NCI-H526 (cell line): Measurements from ENCODE around the gene MIOX.
A peak's percentile ranks its signal among the peaks of the same experiment; 100 is the strongest.

Experiments used
- DNase-seq, 2 experiments: peaks; one replicate each; lab custom pipeline; 2025; lab: John Stamatoyannopoulos, UW

MIOX gene

GRCh38 chr22:50473855-50474671 lies 12.6 kb upstream of the MIOX start:
- no peak for DNase-seq

DNA sequence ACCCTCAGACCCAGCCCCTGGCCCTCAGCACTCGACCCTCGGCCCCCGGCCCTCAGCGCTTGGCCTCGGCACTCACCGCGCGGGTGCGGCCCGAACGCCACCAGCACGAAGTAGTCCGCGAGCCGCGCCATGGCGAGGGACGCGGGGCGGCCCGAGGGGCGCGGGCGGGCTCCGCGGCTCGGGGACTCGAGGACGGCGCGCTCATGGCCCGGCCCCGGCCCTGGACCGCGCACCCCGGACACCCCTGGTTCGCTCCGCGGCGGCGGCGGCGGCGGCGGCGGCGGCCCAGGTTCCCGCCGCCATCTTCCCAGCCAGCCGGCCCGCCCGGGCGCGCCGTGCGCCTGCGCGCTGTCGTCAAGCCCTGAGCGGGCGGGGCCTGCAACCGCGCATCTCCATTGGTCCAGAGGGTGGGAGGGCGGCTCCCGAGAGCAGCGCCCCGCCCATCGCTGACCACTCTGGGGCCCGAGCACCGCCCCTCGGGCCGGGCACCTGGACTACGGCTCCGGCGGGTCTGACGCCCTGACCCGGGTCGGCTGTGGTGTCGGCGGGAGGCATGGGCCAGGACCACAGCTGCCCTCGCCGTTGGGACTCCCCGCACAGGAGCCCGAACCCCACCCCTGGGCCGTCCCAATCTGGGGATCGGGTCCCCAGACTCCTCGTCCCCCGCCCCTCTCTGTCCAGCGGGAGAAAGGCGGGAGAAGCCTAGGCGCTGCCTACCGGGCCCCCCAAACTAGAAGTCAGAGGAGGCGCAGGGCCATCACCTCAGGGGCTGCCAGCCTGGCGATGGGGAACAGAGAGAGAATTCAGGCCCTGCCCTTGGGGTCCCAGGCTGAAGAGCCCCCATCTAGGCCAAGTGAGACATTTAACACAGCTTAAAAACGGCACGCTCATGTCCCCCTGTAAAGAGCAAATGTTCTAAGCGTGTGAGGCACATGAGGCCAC lies 11.7 kb upstream of the MIOX start, which contains the start of gene SBF1:
TSS of gene SBF1 (minus strand) at position 326 of the 942 bp plus-strand sequence. CDS start at position 131, 195 bp downstream.
- DNase-seq: peak; percentile 31 to 89

DNA sequence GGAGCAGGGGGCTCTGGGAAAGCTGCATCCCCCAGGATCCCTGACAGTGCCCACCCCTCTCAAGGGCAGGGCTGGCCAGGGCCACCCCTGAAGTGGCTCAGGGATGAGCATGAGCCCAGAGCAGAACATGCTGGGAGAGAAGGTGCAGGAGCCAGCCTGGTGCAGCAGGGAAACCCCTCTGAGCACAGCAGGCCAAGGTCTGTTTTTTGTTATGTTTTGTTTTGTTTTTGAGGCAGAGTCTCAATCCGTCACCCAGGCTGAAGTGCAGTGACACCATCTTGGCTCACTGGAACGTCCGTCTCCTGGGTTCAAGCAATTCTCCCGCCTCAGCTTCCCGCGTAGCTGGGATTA lies 11.0 kb upstream of the MIOX start:
- DNase-seq: no peak

DNA sequence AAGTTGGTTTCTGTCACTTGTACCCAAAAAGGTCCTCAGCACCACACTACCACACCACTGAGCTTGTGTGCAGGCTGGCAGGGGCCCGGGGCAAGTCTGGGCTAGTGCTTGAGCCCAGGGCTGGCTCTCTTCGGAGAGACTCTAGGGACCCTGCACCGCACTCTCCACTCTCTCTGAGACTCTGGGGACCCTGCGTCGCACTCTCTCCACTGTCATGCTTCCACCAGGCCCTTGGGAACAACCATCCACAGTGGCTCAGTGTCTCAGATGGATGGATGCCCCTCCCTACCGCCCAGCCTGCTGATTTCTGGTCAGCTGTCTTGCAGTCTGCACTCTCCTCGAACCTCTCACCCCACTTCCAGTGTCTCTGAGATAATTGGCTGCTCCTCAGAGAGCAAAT lies 9.8 kb upstream of the MIOX start:
- DNase-seq: no peak

DNA sequence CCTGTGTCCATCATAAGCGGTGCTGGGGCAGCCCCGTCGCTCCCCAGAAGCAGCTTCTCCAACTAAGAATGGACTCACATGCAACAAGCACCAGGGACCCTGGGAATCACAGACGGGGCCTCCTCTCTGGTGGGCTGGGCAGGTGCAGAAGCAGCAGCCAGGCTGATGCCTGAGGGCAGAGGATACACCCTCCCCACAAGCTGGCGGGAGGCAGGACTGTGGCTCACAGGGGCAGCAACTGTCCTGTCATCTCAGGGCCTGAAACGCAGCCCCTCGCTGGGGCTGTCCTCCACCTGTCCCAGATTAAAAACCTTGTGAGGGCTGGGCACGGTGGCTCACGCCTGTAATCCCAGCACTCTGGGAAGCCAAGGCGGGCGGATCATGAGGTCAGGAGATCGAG lies 8.7 kb upstream of the MIOX start:
- DNase-seq: no peak

- no peak for DNase-seq
These were observed 6.9 kb upstream of the MIOX start for GRCh38 chr22:50479721-50480120.

GRCh38 chr22:50481045-50481439 lies 5.6 kb upstream of the MIOX start:
- DNase-seq: no peak

DNA sequence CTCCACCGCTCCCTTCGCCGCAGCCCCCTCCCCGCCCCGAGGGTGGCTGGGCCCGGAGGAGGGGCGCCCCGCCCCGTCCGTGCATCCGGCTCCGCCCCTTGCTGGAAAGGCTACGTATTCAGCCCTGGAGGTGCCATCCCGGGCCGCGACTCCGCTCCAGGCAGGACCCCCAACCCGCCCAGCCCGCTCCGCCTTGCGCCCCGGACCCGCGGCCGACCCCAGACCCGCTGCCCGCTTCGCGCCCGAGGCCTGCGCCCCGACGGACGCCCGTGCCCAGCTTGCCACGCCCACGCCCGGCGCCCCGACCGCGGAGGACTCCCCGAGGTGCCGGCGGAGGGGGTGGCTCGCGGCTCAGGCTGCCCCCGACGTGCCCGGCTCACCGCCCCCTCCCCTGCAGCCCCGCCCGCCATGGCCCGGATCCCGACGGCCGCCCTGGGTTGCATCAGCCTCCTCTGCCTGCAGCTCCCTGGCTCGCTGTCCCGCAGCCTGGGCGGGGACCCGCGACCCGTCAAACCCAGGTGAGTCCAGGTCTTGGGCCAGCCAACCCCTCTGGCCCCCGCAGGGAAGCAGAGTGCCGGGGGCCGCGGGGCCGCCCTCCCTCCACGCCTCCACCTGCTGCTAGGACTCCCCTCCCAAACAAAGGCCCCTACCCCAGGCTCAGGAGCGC lies 5.1 kb upstream of the MIOX start, which contains the start of gene ADM2:
TSS of gene ADM2 (plus strand) at position 104 of the 667 bp plus-strand sequence. CDS start at position 409, 305 bp downstream.
- DNase-seq: peak in 1 of 2 experiments; percentile 31

DNA sequence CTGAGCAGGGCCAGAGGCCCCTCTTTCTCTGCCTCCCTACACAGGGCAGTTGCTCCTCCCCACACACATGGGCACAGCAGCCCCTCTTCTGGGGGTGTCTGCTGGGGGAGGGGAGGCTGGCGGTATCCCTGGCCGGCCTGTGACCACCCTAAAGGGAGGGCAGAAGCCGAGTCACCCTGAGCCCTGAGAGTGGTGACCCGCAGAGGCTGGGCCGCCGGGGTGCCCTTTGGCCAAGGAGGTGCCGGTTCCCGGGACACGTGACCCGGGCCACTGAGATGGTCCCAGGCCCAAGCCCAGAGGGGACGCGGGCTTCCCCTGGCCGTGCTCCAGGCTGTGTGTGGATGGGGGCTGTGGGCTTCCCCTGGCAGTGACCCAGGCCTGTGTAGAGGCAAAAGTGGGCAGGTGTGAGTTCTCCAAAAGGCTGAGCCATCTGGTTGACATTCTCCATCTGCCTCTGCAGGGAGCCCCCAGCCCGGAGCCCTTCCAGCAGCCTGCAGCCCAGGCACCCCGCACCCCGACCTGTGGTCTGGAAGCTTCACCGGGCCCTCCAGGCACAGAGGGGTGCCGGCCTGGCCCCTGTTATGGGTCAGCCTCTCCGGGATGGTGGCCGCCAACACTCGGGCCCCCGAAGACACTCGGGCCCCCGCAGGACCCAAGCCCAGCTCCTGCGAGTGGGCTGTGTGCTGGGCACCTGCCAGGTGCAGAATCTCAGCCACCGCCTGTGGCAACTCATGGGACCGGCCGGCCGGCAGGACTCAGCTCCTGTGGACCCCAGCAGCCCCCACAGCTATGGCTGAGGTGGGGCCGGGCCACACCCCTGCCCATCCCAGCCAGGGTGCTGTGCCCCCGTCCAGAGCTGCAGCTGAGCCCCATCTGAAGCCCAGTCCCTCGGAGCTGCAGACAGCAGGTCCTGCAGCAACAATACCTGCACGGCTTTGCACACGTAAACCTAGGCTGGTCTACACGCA lies 4.3 kb upstream of the MIOX start:
- DNase-seq: no peak

DNA sequence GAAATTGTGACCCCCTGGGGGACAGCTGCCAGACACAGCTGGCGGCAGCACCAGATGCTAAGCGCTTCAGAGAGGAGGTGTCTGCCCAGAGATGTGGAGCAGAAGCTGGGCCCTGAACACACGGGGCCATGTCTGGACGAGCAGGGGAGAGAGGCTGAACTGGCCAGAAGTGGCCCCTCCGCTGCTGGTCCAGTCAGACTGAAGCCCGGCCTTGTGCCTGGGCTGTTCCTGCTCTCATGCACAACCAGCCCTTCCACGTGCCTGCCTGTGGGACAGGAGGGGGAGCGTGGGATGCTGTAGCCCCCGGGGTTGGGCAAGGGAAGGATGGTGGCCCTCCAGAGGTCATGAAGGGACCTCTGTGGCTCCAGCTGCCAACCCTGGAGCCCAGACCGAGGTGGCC lies 3.6 kb upstream of the MIOX start:
- no peak for DNase-seq

DNA sequence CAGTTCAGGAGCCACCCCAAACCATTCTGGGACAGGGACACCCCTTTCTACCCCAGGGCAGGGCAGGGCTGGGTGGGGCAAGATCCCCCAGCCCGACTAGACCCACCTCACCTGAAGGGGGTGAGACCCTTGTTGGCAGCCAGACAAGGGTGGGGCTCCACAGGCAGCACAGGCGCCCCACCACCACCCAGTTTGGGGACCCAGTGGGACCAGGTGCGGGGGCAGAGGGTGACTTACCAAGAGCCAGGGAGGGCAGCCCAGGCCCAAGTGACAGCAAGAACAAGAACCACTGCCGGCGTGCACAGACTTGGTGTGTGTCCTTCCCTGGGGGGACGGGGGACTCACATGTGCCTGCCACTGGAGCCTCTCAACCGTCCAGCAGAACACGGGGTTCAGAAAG lies 3.1 kb upstream of the MIOX start:
- DNase-seq: no peak

DNA sequence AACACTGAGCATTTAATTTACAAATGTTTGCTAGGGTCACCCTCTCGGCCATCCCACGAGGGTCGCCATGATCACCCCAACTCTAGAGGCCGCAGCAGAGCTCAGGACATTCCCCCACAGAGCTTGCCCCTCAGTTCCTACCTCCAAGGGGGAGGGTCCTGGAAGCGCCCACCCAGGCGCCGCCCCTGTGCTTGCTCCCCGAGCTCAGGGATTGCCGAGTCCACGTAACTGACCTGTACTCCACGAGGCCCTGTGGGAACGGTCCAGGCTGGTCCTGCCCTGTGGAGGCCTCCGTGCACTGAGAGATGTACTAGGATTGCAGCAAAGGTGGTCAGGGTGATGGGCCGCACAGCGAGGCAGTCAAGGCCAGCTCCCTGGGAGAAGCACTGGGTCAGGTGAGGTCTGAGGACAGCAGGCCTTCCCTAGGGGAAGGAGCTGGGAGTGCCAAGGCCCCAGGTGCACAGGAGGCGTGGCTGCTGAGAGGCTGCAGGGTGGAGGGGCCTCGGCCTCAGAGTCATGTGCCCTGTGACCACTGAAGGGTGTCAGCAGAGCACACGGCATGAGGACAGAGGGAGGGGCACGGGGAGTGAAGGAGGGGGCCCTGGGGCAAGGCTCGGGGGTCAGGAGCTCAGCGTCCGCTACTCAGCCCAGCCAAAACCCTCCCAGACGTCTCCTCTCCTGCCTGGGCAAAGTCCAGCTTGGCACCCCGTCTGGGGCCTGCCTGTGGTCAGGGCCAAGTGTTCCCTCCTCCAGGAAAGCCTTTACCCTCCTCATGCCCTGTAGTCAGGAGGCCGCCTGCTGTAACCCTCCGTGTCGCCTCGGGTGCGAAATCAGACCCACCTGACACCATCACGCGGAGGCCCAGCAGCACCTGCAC lies 2.4 kb upstream of the MIOX start:
- no peak for DNase-seq

DNA sequence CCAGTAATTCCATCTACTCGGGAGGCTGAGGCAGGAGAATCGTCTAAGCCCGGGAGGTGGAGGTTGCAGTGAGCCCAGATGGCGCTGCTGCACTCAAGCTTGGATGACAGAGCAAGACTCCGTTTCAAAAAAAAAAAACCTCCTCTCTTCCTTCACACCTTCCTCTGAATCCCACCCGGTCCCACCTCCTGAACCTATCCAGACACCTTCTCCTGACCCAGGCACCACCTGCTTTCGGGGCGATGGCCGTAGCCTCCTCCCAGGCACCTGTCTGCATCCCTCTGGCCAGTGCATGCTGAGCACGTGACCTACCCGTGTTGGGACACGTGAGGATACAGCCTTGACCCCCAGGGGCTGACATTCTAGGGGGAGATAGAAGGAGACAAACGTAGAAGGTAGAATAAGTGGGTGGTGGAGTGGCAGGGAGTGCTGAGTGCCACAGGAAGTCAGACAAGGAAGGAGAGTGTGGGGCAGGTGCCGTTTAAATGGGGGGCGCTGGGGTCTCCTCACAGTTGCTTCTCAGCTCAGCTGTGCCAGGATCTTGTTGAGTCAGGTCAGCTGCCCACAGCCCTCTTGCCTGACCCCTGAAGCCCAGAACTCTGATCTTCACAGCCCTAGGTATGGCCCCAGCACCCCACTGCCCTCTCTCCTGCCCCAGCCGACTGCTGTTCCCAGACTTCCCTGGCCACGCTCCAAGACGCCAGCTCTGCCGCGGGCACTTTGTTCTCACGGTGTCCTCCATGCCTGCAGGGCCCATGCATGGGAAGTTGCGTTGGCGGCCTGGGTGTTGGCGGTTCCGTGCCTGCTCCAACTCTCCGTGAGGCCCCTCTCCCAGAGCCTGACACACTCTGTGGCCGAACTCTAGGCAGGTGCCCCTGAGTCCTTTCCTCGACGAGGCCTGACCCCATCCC lies 1.2 kb upstream of the MIOX start:
- DNase-seq: no peak

DNA sequence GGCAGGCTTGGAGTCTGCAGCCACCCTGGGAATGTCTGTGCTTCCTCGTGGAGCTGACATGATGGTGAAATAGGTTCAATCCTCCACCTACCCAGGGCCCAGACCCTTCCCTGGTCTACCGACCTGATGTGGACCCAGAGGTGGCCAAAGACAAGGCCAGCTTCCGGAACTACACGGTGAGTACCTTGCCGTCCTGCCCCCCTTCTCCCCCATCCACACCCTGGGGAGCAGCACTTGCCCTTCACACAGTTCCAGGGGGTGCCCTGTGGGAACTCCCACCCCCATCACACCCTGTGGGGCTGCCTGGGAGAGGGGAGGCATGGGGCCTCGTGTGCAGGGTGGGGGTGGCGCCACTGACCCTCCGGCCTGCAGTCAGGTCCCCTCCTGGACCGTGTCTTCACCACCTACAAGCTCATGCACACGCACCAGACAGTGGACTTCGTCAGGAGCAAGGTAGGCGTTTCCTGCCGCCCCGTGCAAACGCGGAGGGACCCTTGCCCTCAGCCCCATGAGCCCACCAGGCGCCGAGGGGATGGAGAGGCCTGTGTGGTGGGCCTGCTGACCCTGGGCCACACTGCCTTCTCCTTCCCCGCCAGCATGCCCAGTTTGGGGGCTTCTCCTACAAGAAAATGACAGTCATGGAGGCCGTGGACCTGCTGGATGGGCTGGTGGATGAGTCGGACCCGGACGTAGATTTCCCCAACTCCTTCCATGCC lies 789 bp downstream of the MIOX start:
- DNase-seq: no peak

DNA sequence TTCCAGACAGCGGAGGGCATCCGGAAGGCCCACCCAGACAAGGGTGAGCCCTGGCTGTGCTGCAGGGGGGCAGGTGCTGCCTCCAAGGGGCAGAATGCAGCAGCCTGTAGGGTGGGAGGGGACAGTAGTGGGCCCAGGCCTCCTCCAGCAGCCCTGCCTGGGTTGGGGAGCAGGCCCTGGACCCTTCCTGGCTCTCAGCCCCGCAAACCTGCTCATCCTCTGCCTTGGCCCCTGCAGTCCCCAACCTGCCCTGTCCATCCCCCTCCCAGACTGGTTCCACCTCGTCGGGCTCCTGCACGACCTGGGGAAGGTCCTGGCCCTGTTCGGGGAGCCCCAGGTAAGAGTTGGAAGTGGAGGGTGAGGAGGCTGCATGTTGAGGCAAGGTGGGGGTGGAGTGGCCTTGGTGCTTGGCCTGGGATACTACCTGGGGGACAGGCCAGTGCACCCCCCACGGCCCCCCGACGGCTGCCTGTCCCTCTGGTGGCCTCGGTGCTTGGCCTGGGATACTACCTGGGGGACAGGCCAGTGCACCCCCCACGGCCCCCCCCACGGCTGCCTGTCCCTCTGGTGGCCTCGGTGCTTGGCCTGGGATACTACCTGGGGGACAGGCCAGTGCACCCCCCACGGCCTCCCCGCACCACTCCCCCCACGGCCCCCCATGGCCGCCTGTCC lies 1.5 kb downstream of the MIOX start:
- DNase-seq: no peak

DNA sequence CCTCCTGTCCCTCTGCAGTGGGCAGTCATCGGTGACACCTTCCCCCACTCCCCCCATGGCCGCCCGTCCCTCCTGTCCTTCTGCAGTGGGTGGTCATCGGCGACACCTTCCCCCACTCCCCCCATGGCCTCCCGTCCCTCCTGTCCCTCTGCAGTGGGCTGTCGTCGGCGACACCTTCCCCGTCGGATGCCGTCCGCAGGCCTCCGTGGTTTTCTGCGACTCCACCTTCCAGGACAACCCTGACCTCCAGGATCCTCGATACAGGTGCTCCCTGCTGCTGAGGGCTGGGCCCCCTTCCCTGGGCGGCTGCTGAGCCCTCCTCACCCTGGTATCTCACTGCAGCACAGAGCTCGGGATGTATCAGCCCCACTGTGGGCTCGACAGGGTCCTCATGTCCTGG lies 2.2 kb downstream of the MIOX start:
- DNase-seq: no peak

GRCh38 chr22:50489363-50490243 lies 2.9 kb downstream of the MIOX start:
- no peak for DNase-seq
